ENCODE measurements around the gene MPL. TPM values are rescaled to one million over a fixed set of nuclear protein-coding genes. Genes with fewer than 3 reads are reported as not detected.

Gene MPL
- total RNA-seq, 1 experiment from 2014 or later = not detected

- TF ChIP-seq ZNF274 (IDR thresholded peaks at IDR 0.05; ENCODE audit: low read depth, low read length) = no peak
These were observed 7.5 kb downstream of the MPL start (continued) for GRCh38 chr1:43345120-43345519.

- intact Hi-C loops (cut with micrococcal nuclease) = no loop called here
- POLR2A ChIA-PET = no interaction called here
- no peaks in the 10 kb centered on the region for H3K36me3 ChIP-seq (ENCODE audit: control insufficient read depth in 1 of 2, insufficient read depth in 2 of 2, low read length in 2 of 2)
These were observed 9.0 kb downstream of the MPL start for GRCh38 chr1:43346636-43347035.

More at GRCh38 chr1:43346636-43347035, 9.0 kb downstream of the MPL start:
- TF ChIP-seq SIN3A (IDR thresholded peaks at IDR 0.05; ENCODE audit: low read depth) = no peak
- TF ChIP-seq POLR2AphosphoS5 (IDR thresholded peaks at IDR 0.05; ENCODE audit: low read depth, low read length) = no peak
- no peak for TF ChIP-seq YY1 (IDR thresholded peaks at IDR 0.05; ENCODE audit: extremely low read depth, insufficient replicate concordance, low read depth, low read length)
- TF ChIP-seq CTCF (IDR thresholded peaks at IDR 0.05 in 2 of 3, conservative IDR thresholded peaks at IDR 0.05 in 1 of 3; ENCODE audit: borderline replicate concordance in 1 of 3, insufficient read depth in 1 of 3, low read depth in 2 of 3, low read length in 2 of 3) = no peak
- TF ChIP-seq CBX3 (IDR thresholded peaks at IDR 0.05; ENCODE audit: low read depth) = no peak
- no peak for TF ChIP-seq ATF3 (IDR thresholded peaks at IDR 0.05)
- no peak for TF ChIP-seq REST (IDR thresholded peaks at IDR 0.05; ENCODE audit: low read depth)
- no peak for TF ChIP-seq FOSL1 (IDR thresholded peaks at IDR 0.05; ENCODE audit: low read depth)
- no peak for TF ChIP-seq SRF (IDR thresholded peaks at IDR 0.05; ENCODE audit: low read depth)
- TF ChIP-seq EZH2 (IDR thresholded peaks at IDR 0.05) = no peak
- no peak for TF ChIP-seq EZH2phosphoT487 (IDR thresholded peaks at IDR 0.05; ENCODE audit: borderline replicate concordance)
- no peak for TF ChIP-seq SP1 (IDR thresholded peaks at IDR 0.05; ENCODE audit: low read depth)
- TF ChIP-seq POLR2A (IDR thresholded peaks at IDR 0.05; ENCODE audit: borderline replicate concordance, extremely low read depth, insufficient read depth, insufficient read length) = no peak
- TF ChIP-seq EGR1 (IDR thresholded peaks at IDR 0.05; ENCODE audit: low read depth) = no peak
- no peak for TF ChIP-seq ZNF274 (IDR thresholded peaks at IDR 0.05; ENCODE audit: low read depth, low read length)
- TF ChIP-seq RAD21 (IDR thresholded peaks at IDR 0.05; ENCODE audit: low read depth) = no peak
- no peak for TF ChIP-seq ELF1 (IDR thresholded peaks at IDR 0.05; ENCODE audit: borderline replicate concordance, low read depth)
- TF ChIP-seq CEBPB (IDR thresholded peaks at IDR 0.05; ENCODE audit: low read depth) = no peak
- Histone ChIP-seq H3K4me2 (ENCODE audit: low read length) (no peak overlapping the region), H3K9me3 (ENCODE audit: control insufficient read depth in 1 of 2, insufficient read depth in 1 of 2, low read depth in 1 of 2, low read length in 2 of 2) (no peaks in the 10 kb centered on the region), H3K79me2 (ENCODE audit: insufficient read depth, low read length) (no peaks in the 10 kb centered on the region), H3K27me3 (ENCODE audit: insufficient read depth, low read length) (no peaks in the 10 kb centered on the region), H3K9ac (ENCODE audit: low read length) (no peak overlapping the region), H3K27ac (ENCODE audit: low read depth, low read length) (no peak overlapping the region), H3K4me1 (ENCODE audit: control insufficient read depth in 1 of 2, insufficient read depth in 2 of 2, low read length in 2 of 2) (peaks cover 38 to 73% of the 10 kb centered on the region in 2 experiments), H2AFZ (ENCODE audit: low read depth, low read length, poor library complexity, severe bottlenecking) (no peak overlapping the region), H3K9me2 (ENCODE audit: insufficient read depth) (no peaks in the 10 kb centered on the region), H3K4me3 (replicated peaks in 1 of 2; ENCODE audit: low read depth in 1 of 2, low read length in 2 of 2) (no peak overlapping the region), H4K20me1 (ENCODE audit: insufficient read depth) (no peaks in the 10 kb centered on the region)
- no peak for ATAC-seq
- CTCF ChIA-PET = no interaction called here
- no peak for DNase-seq (ENCODE audit: low read depth, low spot score)
- RAD21 ChIA-PET (ENCODE audit: low non-redundant PET in 1 of 2, low total read pairs in 2 of 2, uncharacterized antibody in 2 of 2, unreplicated experiment in 2 of 2) = no interaction called here
- no TSS peak for BruUV-seq (replicated peaks)
